ENCODE measurements around the gene ITGB7. TPM values are rescaled to one million over a fixed set of nuclear protein-coding genes. Genes with fewer than 3 reads are reported as not detected.

The ITGB7 gene
- total and polyA plus RNA-seq, 10 of the 15 experiments (the other 5 are each of a cell fraction or from before 2014, with no cell fraction given), result 54.5 to 487 (median 252) TPM

GRCh38 chr12:53214687-53215455 lies 7.8 kb upstream of the ITGB7 start:
- TF ChIP-seq ELK1 (IDR thresholded peaks at IDR 0.05; ENCODE audit: low read depth, low read length) (no peak), DPF2 (IDR thresholded peaks at IDR 0.05) (no peak), BRCA1 (IDR thresholded peaks at IDR 0.05; ENCODE audit: low read depth, low read length) (no peak), ESRRA (IDR thresholded peaks at IDR 0.05; ENCODE audit: low read length) (no peak), RUNX3 (IDR thresholded peaks at IDR 0.05; ENCODE audit: low read length) (no peak), SMC3 (IDR thresholded peaks at IDR 0.05; ENCODE audit: borderline replicate concordance, low read length) (no peak), ZNF207 (IDR thresholded peaks at IDR 0.05; ENCODE audit: borderline replicate concordance) (no peak), RELB (IDR thresholded peaks at IDR 0.05; ENCODE audit: low read depth) (no peak), IRF3 (IDR thresholded peaks at IDR 0.05) (no peak), EP300 (IDR thresholded peaks at IDR 0.05; ENCODE audit: borderline replicate concordance in 1 of 2, control insufficient read depth in 1 of 2, low read depth in 2 of 2, low read length in 2 of 2) (no peak), NFYA (IDR thresholded peaks at IDR 0.05; ENCODE audit: borderline replicate concordance, low read depth, low read length) (no peak), SREBF1 (IDR thresholded peaks at IDR 0.05; ENCODE audit: low read length) (no peak), NR2C1 (IDR thresholded peaks at IDR 0.05) (no peak)

More at GRCh38 chr12:53214687-53215455, 7.8 kb upstream of the ITGB7 start:
- Histone ChIP-seq H3K27me3 (replicated peaks in 1 of 2; ENCODE audit: control insufficient read depth in 2 of 2, insufficient read depth in 2 of 2, low read length in 1 of 2) (no peaks in the 10 kb centered on the region), H3K79me2 (ENCODE audit: control insufficient read depth, insufficient read depth, low read length) (peaks cover 4% of the 10 kb centered on the region; the same call in 1 of the 2 replicates), H3K4me3 (no peak overlapping the region), H3K27ac (ENCODE audit: control insufficient read depth, insufficient read depth) (no peak overlapping the region), H3K9me3 (replicated peaks; ENCODE audit: control insufficient read depth, insufficient read depth, low read length) (no peaks in the 10 kb centered on the region), H4K20me1 (ENCODE audit: control insufficient read depth, insufficient read depth) (no peaks in the 10 kb centered on the region), H3K9ac (ENCODE audit: control insufficient read depth, insufficient read depth, low read length) (no peak overlapping the region), H3K36me3 (ENCODE audit: control insufficient read depth in 2 of 2, insufficient read depth in 2 of 2, low read length in 1 of 2) (peaks cover 6 to 26% of the 10 kb centered on the region in 2 experiments), H2AFZ (ENCODE audit: control insufficient read depth, low read depth, low read length) (no peak overlapping the region), H3K4me2 (ENCODE audit: control insufficient read depth, insufficient read depth) (no peak overlapping the region), H3K4me1 (ENCODE audit: control insufficient read depth, insufficient read depth, low read length) (peaks cover 19% of the 10 kb centered on the region)
- in situ Hi-C loops (cut with MboI) (loop anchor here (5.0 kb wide), 1 partner anchor 72 kb away; no protein-coding TSS in a partner anchor), intact Hi-C loops (cut with micrococcal nuclease; ENCODE audit: unreplicated experiment) (loop anchor here (5.0 kb wide), 1 partner anchor 292 kb away; the partner anchor contains the start of gene NPFF)
- BruUV-seq (replicated peaks), result no TSS peak
- no peak for ATAC-seq
- POLR2A ChIA-PET, result interaction anchor here (0.7 to 1.2 kb wide), 2 partner anchors 36 to 55 kb away, joined by 3 to 4 read pairs; no protein-coding TSS in a partner anchor
- FAIRE-seq, result no peak
- SMC1A ChIA-PET (ENCODE audit: uncharacterized antibody, unreplicated experiment), result interaction anchor here (1.0 to 16.4 kb wide), 22 partner anchors 13 to 130 kb away, joined by 3 to 155 read pairs (median 6); partner anchors contain the start of genes ESPL1 and PFDN5
- WGBS (ENCODE audit: insufficient coverage, insufficient replicate concordance, low lambda C conversion rate, missing lambda C conversion rate), result 75% methylated on average over 12 of the region's 12 CpGs
- CTCF ChIA-PET, result interaction anchor here (0.6 to 15.7 kb wide), 22 partner anchors 9 to 164 kb away, joined by 3 to 315 read pairs (median 12); partner anchors contain the start of genes AAAS, CSAD, ESPL1 and MYG1
- RAD21 ChIA-PET (ENCODE audit: unreplicated experiment), result interaction anchor here (0.7 to 11.1 kb wide), 14 partner anchors 26 to 293 kb away, joined by 3 to 146 read pairs (median 11); partner anchors contain the start of genes AAAS, ESPL1, NPFF and PFDN5
- no peak for DNase-seq (ENCODE audit: low read depth, low spot score)

Data from GM12878 (cell line).